Measurements from ENCODE around the gene F2RL1.
"Not testable (repeated sequence)": the region's sequence is repeated elsewhere in the genome, so short reads cannot be mapped to it uniquely, and the experiment has no call there.

The F2RL1 gene

GRCh38 chr5:76818844-76819831, at the start of gene F2RL1:
TSS of gene F2RL1 (plus strand) at chr5:76819030. CDS start at chr5:76819183, 153 bp downstream.
- DNase-seq (ENCODE audit: low spot score) = peak; percentile 73

- DNase-seq (ENCODE audit: low spot score) = not testable (repeated sequence)
Observed at GRCh38 chr5:76771041-76771440, 47.8 kb upstream of the F2RL1 start.

GRCh38 chr5:76771705-76772405, 47.0 kb upstream of the F2RL1 start:
- no peak for DNase-seq (ENCODE audit: low spot score)

GRCh38 chr5:76775921-76776320, 42.9 kb upstream of the F2RL1 start:
- DNase-seq (ENCODE audit: low spot score) = no peak

- DNase-seq (ENCODE audit: low spot score) = no peak
Observed at GRCh38 chr5:76776391-76776790, 42.4 kb upstream of the F2RL1 start.

GRCh38 chr5:76780616-76781015, 38.2 kb upstream of the F2RL1 start:
- DNase-seq (ENCODE audit: low spot score) = not testable (repeated sequence)

GRCh38 chr5:76781775-76782174, 37.1 kb upstream of the F2RL1 start:
- no peak for DNase-seq (ENCODE audit: low spot score)

GRCh38 chr5:76782444-76782843, 36.4 kb upstream of the F2RL1 start:
- no peak for DNase-seq (ENCODE audit: low spot score)

GRCh38 chr5:76787237-76787636, 31.6 kb upstream of the F2RL1 start:
- DNase-seq (ENCODE audit: low spot score) = no peak

- no peak for DNase-seq (ENCODE audit: low spot score)
Observed at GRCh38 chr5:76788362-76788761, 30.5 kb upstream of the F2RL1 start.

- not testable (repeated sequence) for DNase-seq (ENCODE audit: low spot score)
Observed at GRCh38 chr5:76789275-76789674, 29.6 kb upstream of the F2RL1 start.

- no peak for DNase-seq (ENCODE audit: low spot score)
Observed at GRCh38 chr5:76789991-76790581, 28.7 kb upstream of the F2RL1 start.

GRCh38 chr5:76790632-76791290, 28.1 kb upstream of the F2RL1 start:
- DNase-seq (ENCODE audit: low spot score) = no peak

GRCh38 chr5:76791461-76791860, 27.4 kb upstream of the F2RL1 start:
- no peak for DNase-seq (ENCODE audit: low spot score)

- no peak for DNase-seq (ENCODE audit: low spot score)
Observed at GRCh38 chr5:76794871-76795270, 24.0 kb upstream of the F2RL1 start.

GRCh38 chr5:76799588-76799987, 19.2 kb upstream of the F2RL1 start:
- DNase-seq (ENCODE audit: low spot score) = no peak

- no peak for DNase-seq (ENCODE audit: low spot score)
Observed at GRCh38 chr5:76800579-76800978, 18.3 kb upstream of the F2RL1 start.

GRCh38 chr5:76801159-76801802, 17.5 kb upstream of the F2RL1 start:
- no peak for DNase-seq (ENCODE audit: low spot score)

- DNase-seq (ENCODE audit: low spot score) = no peak
Observed at GRCh38 chr5:76801803-76802195, 17.0 kb upstream of the F2RL1 start.

- DNase-seq (ENCODE audit: low spot score) = no peak
Observed at GRCh38 chr5:76804266-76804665, 14.6 kb upstream of the F2RL1 start.

- no peak for DNase-seq (ENCODE audit: low spot score)
Observed at GRCh38 chr5:76805821-76806505, 12.9 kb upstream of the F2RL1 start.

All from cerebellar cortex (tissue), 1 donor.